ENCODE measurements around the gene ZFP90.
"Not testable (repeated sequence)": the region's sequence is repeated elsewhere in the genome, so short reads cannot be mapped to it uniquely, and the experiment has no call there.

The ZFP90 gene

DNA sequence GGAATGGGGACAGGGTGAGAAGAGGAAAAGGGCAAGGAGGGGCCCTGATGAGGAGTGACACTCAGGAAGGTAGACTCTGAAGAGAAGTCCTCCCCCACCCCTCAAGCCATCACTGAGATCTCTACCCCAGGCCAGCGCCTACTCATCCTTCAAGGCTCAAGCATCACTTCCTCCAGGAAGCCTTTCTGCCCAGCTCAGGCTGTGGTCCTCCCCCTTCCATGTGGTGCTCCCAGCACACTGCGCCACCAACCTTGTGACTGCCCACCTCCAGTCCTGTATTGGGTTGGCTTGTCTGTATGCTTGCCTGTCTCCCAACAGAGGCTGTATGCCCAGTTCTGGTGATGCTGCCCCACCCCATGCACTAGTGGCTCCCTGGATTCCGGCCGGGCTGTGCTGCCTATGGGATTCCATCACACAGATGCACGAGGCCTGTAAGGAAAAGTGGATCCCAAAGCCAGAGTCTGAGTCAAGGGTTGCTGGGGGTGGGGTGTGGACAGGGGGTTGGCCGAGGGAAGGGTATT lies 19.8 kb upstream of the ZFP90 start:
- DNase-seq: no peak

GRCh38 chr16:68520649-68521086 lies 18.4 kb upstream of the ZFP90 start:
- DNase-seq: peak; percentile 70 to 87

GRCh38 chr16:68524069-68524820 lies 14.8 kb upstream of the ZFP90 start:
- no peak for DNase-seq

DNA sequence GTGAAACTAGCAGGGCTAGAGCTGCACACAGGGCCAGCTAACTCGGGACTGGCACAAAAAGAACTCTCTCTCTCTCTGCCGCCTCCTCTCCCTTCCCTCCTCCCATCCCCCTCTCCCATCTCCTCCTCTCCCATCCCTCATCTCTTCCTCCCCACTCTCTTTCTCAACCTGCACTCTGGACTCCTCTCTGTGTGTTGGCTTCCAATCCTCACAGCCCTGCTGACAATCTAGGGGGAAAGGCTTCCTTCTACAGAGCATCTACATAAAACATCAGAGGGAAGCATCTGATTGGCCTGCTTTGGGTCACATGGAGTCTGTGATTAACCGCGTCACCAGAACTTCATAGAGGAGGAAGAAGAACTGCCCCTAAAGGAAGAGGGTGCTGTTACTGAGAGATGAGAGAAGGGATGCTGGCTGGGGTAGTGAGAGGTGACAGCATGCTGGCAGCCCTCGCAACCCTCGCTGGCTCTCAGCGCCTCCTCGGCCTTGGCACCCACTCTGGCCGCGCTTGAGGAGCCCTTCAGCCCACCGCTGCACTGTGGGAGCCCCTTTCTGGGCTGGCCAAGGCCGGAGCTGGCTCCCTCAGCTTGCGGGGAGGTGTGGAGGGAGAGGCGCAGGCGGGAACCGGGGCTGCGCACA lies 12.8 kb upstream of the ZFP90 start:
- DNase-seq: no peak

DNA sequence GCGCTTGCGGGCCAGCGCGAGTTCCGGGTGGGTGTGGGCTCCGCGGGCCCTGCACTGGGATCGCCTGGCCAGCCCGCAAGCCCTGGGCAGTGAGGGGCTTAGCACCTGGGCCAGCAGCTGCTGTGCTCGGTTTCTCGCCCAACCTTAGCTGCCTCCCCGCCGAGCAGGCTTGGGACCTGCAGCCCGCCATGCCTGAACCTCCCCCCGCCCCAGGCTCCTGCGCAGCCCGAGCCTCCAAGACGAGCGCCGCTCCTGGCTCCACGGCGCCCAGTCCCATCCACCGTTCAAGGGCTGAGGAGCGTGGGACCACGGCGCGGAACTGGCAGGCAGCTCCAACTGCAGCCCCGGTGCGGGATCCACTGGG lies 12.3 kb upstream of the ZFP90 start:
- DNase-seq: no peak

GRCh38 chr16:68528233-68528632 lies 10.9 kb upstream of the ZFP90 start:
- no peak for DNase-seq

- DNase-seq: peak; percentile 57 to 86
Measured at GRCh38 chr16:68528686-68529379, 10.3 kb upstream of the ZFP90 start.

DNA sequence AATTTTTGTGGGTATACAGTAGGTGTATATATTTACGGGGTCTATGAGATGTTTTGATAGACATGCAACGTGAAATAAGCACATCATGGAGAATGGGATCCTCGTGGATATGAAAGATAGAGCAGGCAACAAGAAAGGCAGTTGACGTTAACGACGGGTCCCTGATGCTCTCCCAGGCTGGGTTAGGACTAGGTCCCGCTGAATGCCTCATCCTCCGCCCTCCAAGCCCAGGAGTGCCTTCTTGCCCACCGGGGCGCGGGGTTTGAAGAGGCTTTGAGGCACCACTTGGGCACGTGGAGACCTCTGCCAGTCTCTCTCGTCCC lies 9.5 kb upstream of the ZFP90 start:
- DNase-seq: no peak

DNA sequence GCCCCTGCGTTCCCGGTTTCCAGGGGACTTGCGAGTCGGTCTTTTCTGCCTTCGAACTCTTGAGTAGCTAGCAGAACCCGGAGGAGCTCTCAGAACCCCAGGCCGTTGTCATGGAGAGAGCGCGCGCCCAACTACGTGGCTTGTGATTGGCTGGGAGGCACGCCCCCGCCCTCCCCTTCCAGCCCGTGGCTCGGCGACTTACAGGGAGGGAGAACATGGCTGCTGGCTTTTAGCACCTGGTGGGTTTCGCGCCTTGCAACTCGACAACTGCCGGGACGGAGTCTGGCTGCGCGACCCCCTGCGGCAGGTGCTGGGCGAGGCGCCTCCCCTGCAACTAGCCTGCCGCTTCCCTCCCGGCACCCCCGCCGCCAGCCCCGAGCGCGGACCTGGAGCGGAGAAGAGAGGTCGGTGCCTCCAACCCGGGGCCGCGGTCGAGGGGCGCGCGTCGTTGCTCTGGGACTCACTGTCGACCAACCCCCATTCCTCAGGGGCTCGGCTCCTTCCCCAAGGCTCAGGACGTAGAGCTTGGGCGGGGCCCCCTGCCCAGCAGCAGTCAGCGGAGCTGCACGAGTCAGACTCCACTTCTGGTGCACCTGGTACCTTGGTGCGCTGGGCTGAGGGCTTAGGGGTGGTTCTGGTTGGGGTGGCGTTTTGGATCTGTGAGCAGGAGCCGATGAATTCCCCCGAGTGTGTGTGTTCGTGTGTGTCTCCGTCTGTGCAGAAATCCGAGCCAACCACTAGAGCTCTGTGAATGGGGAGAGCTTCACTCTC lies 9.0 kb upstream of the ZFP90 start:
- peak; percentile 64 to 87 for DNase-seq

DNA sequence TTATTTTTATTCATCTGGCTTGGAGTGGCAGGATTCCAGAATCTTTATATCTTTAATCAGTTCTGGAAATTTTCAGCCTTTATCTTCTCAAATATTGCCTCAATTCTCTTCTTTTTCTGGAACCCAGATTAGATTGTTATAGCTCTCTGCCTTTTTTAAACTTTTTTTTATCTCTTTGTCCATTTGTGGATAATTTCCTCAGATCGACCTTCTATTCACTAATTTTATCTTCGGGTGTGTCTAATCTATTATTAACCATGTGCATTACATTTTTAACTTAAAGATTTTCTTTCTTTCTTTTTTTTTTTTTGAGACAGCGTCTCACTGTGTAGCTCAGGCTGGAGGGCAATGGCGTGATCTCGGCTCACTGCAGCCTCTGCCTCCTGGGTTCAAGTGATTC lies 5.2 kb upstream of the ZFP90 start:
- DNase-seq: no peak

- DNase-seq: no peak
Measured at GRCh38 chr16:68535331-68535730, 3.8 kb upstream of the ZFP90 start.

DNA sequence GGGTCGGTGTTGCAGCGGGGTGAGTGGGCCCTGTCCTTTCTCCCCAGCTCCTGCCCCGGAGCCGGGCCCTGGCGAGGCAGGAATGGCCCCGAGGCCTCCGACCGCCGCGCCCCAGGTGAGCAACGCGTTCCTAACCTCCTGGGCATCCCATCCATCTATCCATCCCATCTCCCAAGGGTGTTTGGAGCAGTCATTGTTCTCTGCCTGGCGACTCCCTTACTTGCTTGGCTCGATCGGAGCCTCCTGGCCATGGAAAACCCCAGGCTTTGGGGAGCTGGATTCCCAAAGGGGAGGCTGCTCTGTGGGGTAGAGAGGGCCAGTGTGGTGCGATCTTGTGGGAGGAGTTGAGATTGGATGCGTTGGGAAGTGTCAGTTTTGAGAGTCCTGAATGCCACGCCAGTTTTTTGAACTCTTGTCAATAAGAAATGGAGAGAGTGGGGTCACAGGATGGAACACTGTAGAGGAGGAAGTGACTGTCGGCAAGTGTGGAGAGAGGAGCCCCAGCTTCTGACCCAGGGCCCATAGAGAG lies 684 bp downstream of the ZFP90 start:
- DNase-seq: no peak

GRCh38 chr16:68548947-68549346 lies 9.9 kb downstream of the ZFP90 start:
- no peak for DNase-seq

GRCh38 chr16:68553186-68553585 lies 14.1 kb downstream of the ZFP90 start:
- no peak for DNase-seq

DNA sequence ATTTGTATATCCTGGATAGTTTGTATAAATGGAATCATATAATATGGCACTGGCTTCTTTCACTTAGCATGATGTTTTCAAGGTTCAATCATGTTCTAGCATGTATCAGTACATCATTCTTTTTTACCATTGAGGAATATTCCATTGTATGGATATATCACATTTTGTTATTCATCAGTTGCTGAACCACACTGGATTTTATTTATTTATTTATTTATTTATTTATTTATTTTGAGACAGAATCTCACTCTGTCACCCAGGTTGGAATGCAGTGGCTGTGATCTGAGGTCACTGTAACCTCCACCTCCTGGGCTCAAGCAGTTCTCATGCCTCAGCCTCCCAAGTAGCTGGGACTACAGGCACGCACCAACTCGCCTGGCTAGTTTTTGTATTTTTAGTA lies 21.2 kb downstream of the ZFP90 start:
- not testable (repeated sequence) for DNase-seq

- DNase-seq: no peak
Measured at GRCh38 chr16:68563631-68564381, 24.7 kb downstream of the ZFP90 start.

DNA sequence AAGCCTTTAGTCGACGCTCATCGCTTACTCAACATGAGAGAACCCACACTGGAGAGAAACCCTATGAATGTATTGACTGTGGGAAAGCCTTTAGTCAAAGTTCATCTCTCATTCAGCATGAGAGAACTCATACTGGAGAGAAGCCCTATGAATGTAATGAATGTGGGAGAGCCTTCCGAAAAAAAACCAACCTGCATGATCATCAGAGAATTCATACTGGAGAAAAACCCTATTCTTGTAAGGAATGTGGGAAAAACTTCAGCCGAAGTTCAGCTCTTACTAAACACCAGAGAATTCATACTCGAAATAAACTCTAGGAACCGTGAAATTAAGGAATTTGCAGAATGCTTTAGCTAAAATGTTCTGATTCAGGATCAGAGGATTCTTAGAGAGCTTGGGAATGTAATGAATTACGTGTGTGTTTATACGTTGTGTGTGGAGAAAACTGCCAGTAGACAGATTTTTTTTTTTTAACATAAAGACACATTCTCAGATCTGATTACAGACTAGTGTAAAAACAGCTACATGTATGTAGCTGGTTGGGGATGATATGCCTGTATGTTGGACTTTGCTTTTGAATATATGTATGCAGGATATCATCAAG lies 25.4 kb downstream of the ZFP90 start:
- no peak for DNase-seq

- DNase-seq: no peak
Measured at GRCh38 chr16:68574479-68574878, 35.4 kb downstream of the ZFP90 start.

DNA sequence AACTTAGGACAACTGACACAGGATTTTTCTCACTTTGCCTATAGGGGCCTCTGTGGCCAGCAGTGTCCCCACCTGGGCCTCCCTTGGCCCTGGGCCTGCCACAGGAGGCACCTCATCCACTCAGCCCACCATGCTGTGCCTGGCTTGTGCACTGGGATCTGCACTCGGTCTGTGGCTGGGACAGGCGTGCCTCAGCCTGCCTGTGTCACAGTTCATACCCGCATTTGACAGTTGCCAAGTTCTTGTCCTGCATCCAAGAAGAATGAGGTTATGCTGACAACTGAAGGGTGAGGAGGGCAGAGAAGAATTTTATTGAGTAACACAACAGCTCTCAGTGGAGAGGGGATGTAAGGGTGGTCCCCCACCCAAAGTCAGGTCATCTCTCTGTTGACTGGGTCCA lies 36.0 kb downstream of the ZFP90 start:
- DNase-seq: no peak

- no peak for DNase-seq
Measured at GRCh38 chr16:68577352-68577853, 38.3 kb downstream of the ZFP90 start.

GRCh38 chr16:68590201-68590994 lies 51.3 kb downstream of the ZFP90 start:
- DNase-seq: peak; percentile 11 to 30

Measured in inflammatory macrophage treated with lipopolysaccharide for 1 hour (primary cell).